Pancreas (tissue), 10 donors: Measurements from ENCODE around the gene F2. TPM values are rescaled to one million over a fixed set of nuclear protein-coding genes. Genes with fewer than 3 reads are reported as not detected.
A peak's percentile ranks its signal among the peaks of the same experiment; 100 is the strongest.

Source experiments
- ATAC-seq, 4 donors: fragments of 200-7000 bp; cut with Tn5 transposase; one replicate each; pipeline versions ENCODE4 v1.8.0 to v1.9.1; 2020; ENCODE audit warnings: mild to moderate bottlenecking in 4 of 4, moderate library complexity in 4 of 4
- DNase-seq, 6 donors: peaks; one replicate each; pipeline ENCODE4 v3.0.0-alpha.2; 2020
- FAIRE-seq: peaks from 2 replicates; lab custom pipeline; 2012; peaks lifted over from hg19 to GRCh38; lab: Jason Lieb, UNC
- H3K27ac ChIP-seq, 4 donors: fragments of 200-600 bp; sonication (generic); 1 replicate in 3 of 4; 2 replicates in 1 of 4; pipeline versions ENCODE4 v1.5.0 to v1.8.0; 2020
- H3K27me3 ChIP-seq, 4 donors: fragments of 200-600 bp; one replicate each; pipeline ENCODE4 v1.8.0; 2021
- H3K36me3 ChIP-seq, 3 donors: fragments of 200-600 bp; sonication (generic) in 1 of 3; one replicate each; pipeline versions ENCODE4 v1.5.0 to v1.8.0; 2020 to 2021
- H3K4me1 ChIP-seq, 3 donors: fragments of 200-600 bp; one replicate each; pipeline ENCODE4 v1.8.0; 2021
- H3K4me3 ChIP-seq, 4 donors: fragments of 200-600 bp; sonication (generic) in 2 of 4; one replicate each; pipeline versions ENCODE4 v1.5.0 to v1.8.0; 2020 to 2021
- H3K9me3 ChIP-seq, 4 donors: fragments of 200-600 bp; one replicate each; pipeline ENCODE4 v1.8.0; 2021
- CTCF ChIP-seq, 4 donors: fragments of 200-600 bp; sonication (generic) in 3 of 4; IDR thresholded peaks; one replicate each; pipeline versions ENCODE4 v1.5.0 to v1.8.0; 2021; ENCODE audit warnings: antibody characterized with exemption in 4 of 4
- WGBS, 2 donors: extraction: QIAGEN DNeasy Blood & Tissue Kit; methylation state at CpG; one replicate each; pipeline ENCODE4 v1.1.7; 2013; 5-methylcytosine and 5-hydroxymethylcytosine counted together
- intact Hi-C, 3 donors: fragments of 100-400 bp; cut with DNase I; formaldehyde crosslinking; loops; one replicate each; pipeline versions ENCODE4 v1.11.1 to v1.14.2; 2022
- polyA plus RNA-seq, 2 donors: library from polyadenylated mRNA; stranded (reverse); fragments of 200-250 nt; gene quantifications; one replicate each; pipeline ENCODE4 v1.2.3, GENCODE V29; 2013
- total RNA-seq, 6 donors: library from RNA; stranded (reverse); fragmentation: NEBNext Ultra II Directional in 4 of 6; extraction: Animal tissue kit (Norgen Biotek cat#: 25700) in 4 of 6; gene quantifications; one replicate each; pipeline versions ENCODE4 v1.2.1 to v1.2.4, GENCODE V29; 2021 to 2023
- donor health status: healthy with polysubstance abuse.
- donor health status: DM: no; HTN: no; CAD: no; lungs with moderate emphysema.
- donor health status: DM: no; HTN: no; CAD: no.
- donor health status: control.
- donor health status: control.
- donor health status: Bipolar disorder and iron deficiency.
- donor health status: DM: yes; HTN: yes; CAD: no.
- donor health status: DM: no; HTN: no; CAD: no.
- donor health status: DM: no; HTN: no; CAD: no.
- donor health status: DM: yes; HTN: yes; CAD: no.

Gene F2
- total and polyA plus RNA-seq, 8 donors = 0.08 to 0.76 (median 0.17) TPM; not detected in 4

GRCh38 chr11:46679241-46680163 lies 39.5 kb upstream of the F2 start:
- intact Hi-C loops = loop anchor here in 1 of 3 donors (2.0 kb wide), 1 partner anchor 47 kb away; no protein-coding TSS in a partner anchor
- Histone ChIP-seq H3K27ac (peak overlapping the region in 1 of 4 donors; percentile 14), H3K9me3 (no peaks in the 10 kb centered on the region), H3K27me3 (no peaks in the 10 kb centered on the region), H3K4me3 (no peak overlapping the region), H3K4me1 (peaks cover 16 to 20% (median 17%) of the 10 kb centered on the region in 3 donors), H3K36me3 (peaks cover 5 to 38% (median 28%) of the 10 kb centered on the region in 3 donors)
- FAIRE-seq (no peak), ATAC-seq (peak in 3 of 4 donors; percentile 5 to 67 (median 38)), DNase-seq (peak in 3 of 6 donors; percentile 48 to 70 (median 56))
- TF ChIP-seq CTCF (IDR thresholded peaks at IDR 0.05) = no peak
- 69 to 72% methylated on average over 26 of the region's 26 CpGs for WGBS, 2 donors

- Histone ChIP-seq H3K27me3 (no peaks in the 10 kb centered on the region), H3K4me3 (no peak overlapping the region), H3K4me1 (peaks cover 9 to 13% (median 9%) of the 10 kb centered on the region in 3 donors), H3K9me3 (no peaks in the 10 kb centered on the region), H3K36me3 (peaks cover 5 to 38% (median 28%) of the 10 kb centered on the region in 3 donors), H3K27ac (no peak overlapping the region)
- WGBS, 2 donors = 87% methylated on average over 20 to 21 of the region's 21 CpGs
- ATAC-seq = no peak
- intact Hi-C loops = loop anchor here in 1 of 3 donors (2.0 kb wide), 1 partner anchor 47 kb away; no protein-coding TSS in a partner anchor
- TF ChIP-seq CTCF (IDR thresholded peaks at IDR 0.05) = no peak
- no peak for FAIRE-seq
- peak in 1 of 6 donors; percentile 42 for DNase-seq
These were observed 38.8 kb upstream of the F2 start for GRCh38 chr11:46680164-46680760.

GRCh38 chr11:46680815-46681214 lies 38.2 kb upstream of the F2 start:
- Histone ChIP-seq H3K27me3 (no peaks in the 10 kb centered on the region), H3K4me3 (no peak overlapping the region), H3K4me1 (peaks cover 3 to 7% (median 5%) of the 10 kb centered on the region in 3 donors), H3K9me3 (no peaks in the 10 kb centered on the region), H3K36me3 (peaks cover 5 to 38% (median 28%) of the 10 kb centered on the region in 3 donors), H3K27ac (no peak overlapping the region)
- WGBS, 2 donors = 93 to 95% methylated on average over 22 of the region's 22 CpGs
- peak in 1 of 6 donors; percentile 49 for DNase-seq
- no peak for FAIRE-seq
- ATAC-seq = no peak
- TF ChIP-seq CTCF (IDR thresholded peaks at IDR 0.05) = no peak
- intact Hi-C loops = loop anchor here in 1 of 3 donors (2.0 kb wide), 1 partner anchor 46 kb away; no protein-coding TSS in a partner anchor

GRCh38 chr11:46681814-46682213 lies 37.2 kb upstream of the F2 start:
- Histone ChIP-seq H3K27me3 (no peaks in the 10 kb centered on the region), H3K27ac (no peak overlapping the region), H3K36me3 (peaks cover 5 to 38% (median 28%) of the 10 kb centered on the region in 3 donors), H3K4me1 (peaks cover 0 to 5% (median 0%) of the 10 kb centered on the region in 3 donors), H3K4me3 (no peak overlapping the region), H3K9me3 (no peaks in the 10 kb centered on the region)
- WGBS, 2 donors = 96 to 97% methylated on average over 11 of the region's 11 CpGs
- intact Hi-C loops = loop anchor here in 1 of 3 donors (2.0 kb wide), 1 partner anchor 45 kb away; no protein-coding TSS in a partner anchor
- FAIRE-seq (no peak), ATAC-seq (no peak), DNase-seq (no peak)
- no peak for TF ChIP-seq CTCF (IDR thresholded peaks at IDR 0.05)
